GM12864 (cell line): ENCODE data around the gene RNU1-3.
"Not testable (repeated sequence)": the region's sequence is repeated elsewhere in the genome, so short reads cannot be mapped to it uniquely, and the experiment has no call there.

Source experiments
- DNase-seq: peaks from one replicate; pipeline ENCODE4 v3.0.0-alpha.2; 2011; ENCODE audit warnings: low read depth
- H3K4me3 ChIP-seq: 2 replicates; pipeline ENCODE4 v1.5.1; 2011; ENCODE audit warnings: mild to moderate bottlenecking, low read depth, low read length, control low read depth
- CTCF ChIP-seq: IDR thresholded peaks from 2 replicates; pipeline ENCODE4 v1.5.1; 2011; ENCODE audit warnings: low read depth, mild to moderate bottlenecking, moderate library complexity, low read length, control low read depth, inconsistent platforms; ENCODE audit errors: missing control alignments

Gene RNU1-3

GRCh38 chr1:16699440-16699839 is 32.7 kb upstream of the RNU1-3 start:
- not testable (repeated sequence) for H3K4me3 ChIP-seq, DNase-seq

GRCh38 chr1:16697152-16697551 is 30.4 kb upstream of the RNU1-3 start:
- H3K4me3 ChIP-seq, result not testable (repeated sequence)

DNA sequence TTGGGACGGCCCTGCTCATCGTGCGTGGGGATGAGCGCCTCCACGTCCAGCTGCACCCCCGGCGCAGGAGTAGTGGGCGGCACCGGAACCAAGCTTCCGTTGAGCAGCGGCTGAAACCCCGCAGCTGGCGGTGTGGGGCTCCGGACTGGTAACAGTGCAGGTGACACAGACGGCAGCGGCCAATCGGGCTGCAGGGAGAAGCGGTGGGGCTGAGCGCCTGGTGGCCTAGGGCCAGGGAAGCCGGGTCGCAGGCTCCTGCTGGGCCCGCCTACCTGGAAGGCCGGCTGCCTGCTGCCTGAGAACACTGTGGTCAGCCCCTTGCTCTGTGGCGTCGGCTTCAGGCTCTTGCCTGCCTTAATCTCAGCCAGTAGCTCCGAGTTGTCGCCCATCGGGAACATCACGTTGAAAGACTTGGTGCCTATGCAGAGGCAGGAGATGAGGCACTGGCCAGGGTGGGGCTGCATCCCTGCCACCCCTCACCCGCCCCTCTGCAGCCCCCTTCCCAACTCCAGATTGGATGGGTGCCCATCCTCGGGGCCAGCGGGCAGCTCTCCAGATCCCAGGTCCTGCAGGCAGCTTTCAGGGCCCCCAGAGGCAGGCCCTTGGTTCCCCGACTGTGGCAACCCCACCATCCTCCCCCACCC is 29.9 kb upstream of the RNU1-3 start:
- not testable (repeated sequence) for H3K4me3 ChIP-seq, DNase-seq

More at GRCh38 chr1:16697152-16697551, 30.4 kb upstream of the RNU1-3 start:
- not testable (repeated sequence) for DNase-seq

DNA sequence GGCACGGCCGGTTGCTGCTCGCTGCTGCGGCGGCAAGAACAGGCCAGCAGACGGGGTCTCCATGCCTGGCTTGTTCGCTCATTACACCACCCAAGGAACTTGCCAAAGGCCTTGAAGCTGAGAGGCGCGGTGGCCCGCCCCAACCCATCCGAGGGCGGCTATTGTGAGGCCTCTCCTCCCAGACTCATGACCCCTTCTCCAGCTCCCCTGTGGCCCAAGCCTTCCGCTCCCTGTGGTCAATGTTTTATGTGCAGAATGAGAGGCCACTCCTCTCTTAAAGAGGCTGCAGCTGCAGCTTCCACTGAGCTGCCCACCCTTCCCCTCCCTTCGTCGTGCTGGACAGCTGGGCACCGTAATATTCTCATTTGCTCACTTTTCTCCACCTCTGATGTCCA is 27.6 kb upstream of the RNU1-3 start:
- not testable (repeated sequence) for DNase-seq, H3K4me3 ChIP-seq

- H3K4me3 ChIP-seq, DNase-seq: not testable (repeated sequence)
These were observed 26.9 kb upstream of the RNU1-3 start for GRCh38 chr1:16693449-16694307.

DNA sequence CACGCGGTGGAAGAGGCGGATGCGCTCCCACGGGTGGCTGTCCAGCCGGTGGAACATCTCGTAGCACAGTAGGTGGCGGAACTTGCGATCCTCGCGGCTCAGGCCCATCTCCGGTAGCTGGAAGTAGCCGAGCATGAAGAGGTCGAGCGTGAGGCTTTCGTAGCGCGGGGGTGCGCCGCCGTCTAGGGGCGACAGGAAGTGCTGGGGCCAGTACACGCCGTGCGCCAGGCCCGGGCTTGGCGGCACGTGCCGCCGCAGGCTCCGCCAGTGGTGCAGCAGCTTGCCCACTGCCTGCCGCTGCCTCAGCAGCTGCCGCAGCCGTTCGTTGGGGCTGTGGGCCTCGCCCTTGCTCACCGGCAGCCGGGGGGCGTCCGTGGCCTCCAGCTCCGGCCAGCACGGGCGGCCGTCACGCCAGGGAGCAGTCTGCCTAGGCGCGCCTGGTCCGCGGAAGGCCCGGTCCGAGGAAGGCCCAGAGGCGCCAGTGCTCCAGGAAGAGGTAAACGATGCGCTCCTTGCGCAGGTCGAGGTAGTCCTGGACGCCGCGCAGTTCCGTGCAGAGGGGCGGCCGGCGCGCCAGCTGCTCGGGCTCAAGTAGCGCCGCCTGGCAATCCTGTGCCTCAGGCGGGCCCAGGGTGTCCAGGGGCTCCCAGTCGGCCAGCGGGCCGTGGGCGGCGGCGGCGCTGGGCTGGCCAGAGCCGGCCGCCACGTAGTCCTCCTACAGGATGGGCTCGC is 26.1 kb upstream of the RNU1-3 start:
- not testable (repeated sequence) for H3K4me3 ChIP-seq, DNase-seq

- DNase-seq, H3K4me3 ChIP-seq: not testable (repeated sequence)
These were observed 25.5 kb upstream of the RNU1-3 start for GRCh38 chr1:16692283-16692682.

- H3K4me3 ChIP-seq, DNase-seq: not testable (repeated sequence)
These were observed 24.4 kb upstream of the RNU1-3 start for GRCh38 chr1:16690971-16691682.

DNA sequence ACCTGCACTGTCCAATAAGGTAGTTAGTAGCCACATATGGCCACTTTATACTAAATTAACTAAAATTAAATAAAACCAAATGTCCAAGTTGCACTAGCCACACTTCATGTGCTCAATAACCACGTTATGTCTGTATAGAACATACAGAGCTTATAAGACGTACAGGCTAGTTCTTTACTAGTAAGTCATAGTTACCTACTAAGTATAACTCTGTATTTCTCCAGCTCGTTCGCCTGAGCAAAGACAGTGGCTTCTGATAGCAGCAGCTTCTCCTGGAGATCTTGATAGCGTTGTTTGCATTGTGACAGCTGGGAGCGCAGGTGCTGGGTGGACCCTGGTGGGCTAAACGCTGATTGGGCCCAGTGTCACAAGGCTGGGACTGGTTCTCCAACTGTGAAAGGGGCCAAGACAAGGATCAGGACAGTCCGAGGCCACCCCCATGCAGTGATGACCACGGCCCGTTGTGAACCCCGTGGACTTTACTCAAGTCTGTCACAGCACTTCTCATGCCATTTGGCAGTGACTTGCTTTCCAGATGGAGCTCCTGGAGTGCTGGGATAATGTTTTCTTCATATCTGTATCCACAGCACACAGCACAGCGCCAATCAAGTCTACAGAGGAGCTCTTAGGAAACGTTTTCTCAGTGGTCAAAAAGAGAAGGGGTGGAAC is 20.5 kb upstream of the RNU1-3 start:
- DNase-seq, result not testable (repeated sequence)

DNA sequence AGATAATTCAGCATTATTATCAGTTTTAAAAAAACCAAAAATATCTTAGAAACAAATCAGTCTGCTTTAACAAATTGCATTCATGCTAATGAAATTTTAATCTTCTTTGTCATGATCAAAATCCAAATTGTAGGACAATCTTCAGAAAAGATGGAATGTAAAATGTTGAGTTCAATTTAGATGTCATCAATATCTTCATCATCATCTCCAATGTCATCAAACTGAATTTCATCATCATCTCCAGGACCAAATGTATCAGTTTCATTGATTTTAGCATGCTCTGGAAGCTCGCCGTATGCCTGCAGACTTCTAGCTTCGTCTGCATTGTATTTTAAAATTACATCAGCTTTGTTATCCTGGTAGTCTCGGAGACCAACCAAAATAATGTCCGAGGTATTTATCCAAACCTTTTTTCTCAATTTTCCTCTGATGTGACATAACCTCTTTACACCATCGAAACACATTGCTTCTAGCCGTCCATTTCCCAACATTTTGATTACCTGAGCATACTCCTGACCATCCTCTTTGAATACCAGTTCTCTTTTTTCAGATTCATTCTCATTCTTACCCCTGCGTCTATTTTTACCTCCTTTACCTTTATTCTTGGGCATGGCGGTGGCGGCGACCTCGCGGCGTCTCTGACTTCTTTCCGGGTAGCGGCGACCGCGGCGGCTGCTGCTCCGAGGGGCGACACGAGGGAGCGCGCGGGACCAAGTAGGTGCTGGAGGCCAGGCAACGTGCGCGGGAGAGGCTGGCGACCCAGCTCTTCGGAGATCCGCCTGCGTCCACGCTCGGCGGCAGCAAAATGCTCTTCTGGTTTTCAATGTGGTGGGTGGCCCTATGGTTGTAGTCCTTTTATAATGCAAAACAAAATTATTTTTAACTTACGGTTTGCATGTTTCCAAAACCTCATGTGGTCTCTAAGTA is 19.0 kb upstream of the RNU1-3 start:
- not testable (repeated sequence) for DNase-seq, H3K4me3 ChIP-seq

More for the DNA sequence above, 20.5 kb upstream of the RNU1-3 start:
- not testable (repeated sequence) for H3K4me3 ChIP-seq

- not testable (repeated sequence) for H3K4me3 ChIP-seq, DNase-seq
- TF ChIP-seq CTCF, result peak; percentile 16
These were observed 18.1 kb upstream of the RNU1-3 start for GRCh38 chr1:16684738-16685337.

- H3K4me3 ChIP-seq, result not testable (repeated sequence)
These were observed 17.4 kb upstream of the RNU1-3 start for GRCh38 chr1:16684152-16684551.

GRCh38 chr1:16682803-16683202 is 16.1 kb upstream of the RNU1-3 start:
- not testable (repeated sequence) for H3K4me3 ChIP-seq, DNase-seq

More at GRCh38 chr1:16684152-16684551, 17.4 kb upstream of the RNU1-3 start:
- DNase-seq, result not testable (repeated sequence)

GRCh38 chr1:16680366-16680765 is 13.6 kb upstream of the RNU1-3 start:
- DNase-seq, H3K4me3 ChIP-seq: not testable (repeated sequence)
